Esophagus muscularis mucosa (tissue), 2 donors: ENCODE results near the gene MTHFD2L.

Experiments used
- EP300 ChIP-seq: sonication (generic); formaldehyde crosslinking; IDR thresholded peaks from one replicate; pipeline ENCODE4 v1.6.1; 2017; ENCODE audit warnings: antibody characterized with exemption
- POLR2A ChIP-seq: fragments of 450-650 bp; IDR thresholded peaks from one replicate; pipeline ENCODE4 v1.6.1; 2017; ENCODE audit warnings: antibody characterized with exemption, moderate library complexity, mild to moderate bottlenecking, low read depth

DNA sequence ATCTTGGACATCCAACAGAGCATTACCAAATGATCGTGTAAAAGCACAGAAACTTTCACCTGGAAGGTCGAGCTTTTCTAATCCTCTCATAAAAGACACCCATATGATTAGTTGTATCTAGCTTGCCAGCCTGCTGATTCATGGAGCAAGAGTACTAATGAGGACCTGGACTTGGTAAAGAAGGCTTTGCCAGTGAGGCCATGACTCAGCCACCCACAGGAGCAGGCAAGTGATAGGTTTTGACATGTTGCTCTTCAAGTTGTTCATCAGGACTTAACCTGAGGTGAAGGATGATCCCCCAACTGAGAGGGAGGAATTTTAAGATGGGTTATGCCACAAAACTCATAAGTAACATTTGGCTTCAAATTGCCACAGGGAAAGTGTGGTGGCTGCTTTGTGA lies 125.7 kb downstream of the MTHFD2L start:
- TF ChIP-seq EP300 (no peak), POLR2A (no peak)
